GM23338 (cell line): ENCODE data around the gene CAMTA1. TPM values are rescaled to one million over a fixed set of nuclear protein-coding genes. Genes with fewer than 3 reads are reported as not detected.

ENCODE experiments used
- ATAC-seq: fragments of 200-7000 bp; cut with Tn5 transposase; 3 replicates; pipeline ENCODE4 v1.9.1; 2020
- DNase-seq: peaks from one replicate; pipeline ENCODE4 v3.0.0-alpha.2; 2015; ENCODE audit warnings: low spot score
- H2AFZ ChIP-seq: fragments of 200-600 bp; sonication (generic); 2 replicates; pipeline ENCODE4 v1.8.0; 2016; ENCODE audit warnings: antibody characterized with exemption, mild to moderate bottlenecking, moderate library complexity
- H3F3A ChIP-seq: fragments of 200-600 bp; sonication (generic); replicated peaks from 2 replicates; pipeline ENCODE4 v1.8.0; 2017; ENCODE audit warnings: antibody characterized with exemption, mixed run types, low read depth
- H3K27ac ChIP-seq: fragments of 200-600 bp; sonication (generic); 2 replicates; pipeline ENCODE4 v1.6.1; 2016; ENCODE audit warnings: low read depth
- H3K27me3 ChIP-seq: fragments of 200-600 bp; sonication (generic); 2 replicates; pipeline ENCODE4 v1.8.0; 2016; ENCODE audit warnings: mild to moderate bottlenecking, mixed run types, moderate library complexity; ENCODE audit not compliant: insufficient read depth
- H3K36me3 ChIP-seq: fragments of 200-600 bp; sonication (generic); 2 replicates; pipeline ENCODE4 v1.8.0; 2016; ENCODE audit warnings: mild to moderate bottlenecking; ENCODE audit not compliant: insufficient read depth
- H3K4me1 ChIP-seq: fragments of 200-600 bp; sonication (generic); 2 replicates; pipeline ENCODE4 v1.8.0; 2016; ENCODE audit warnings: mild to moderate bottlenecking, moderate library complexity; ENCODE audit not compliant: insufficient read depth
- H3K4me2 ChIP-seq: fragments of 200-600 bp; sonication (generic); 2 replicates; pipeline ENCODE4 v1.7.1; 2017; ENCODE audit warnings: mixed run types
- H3K4me3 ChIP-seq: fragments of 200-600 bp; sonication (generic); 2 replicates; pipeline ENCODE4 v1.6.1; 2016; ENCODE audit warnings: mixed run types
- H3K79me2 ChIP-seq: fragments of 200-600 bp; sonication (generic); replicated peaks from 2 replicates; pipeline ENCODE4 v1.8.0; 2017; ENCODE audit warnings: mild to moderate bottlenecking; ENCODE audit not compliant: insufficient read depth
- H3K9me2 ChIP-seq: fragments of 200-600 bp; sonication (generic); 2 replicates; pipeline ENCODE4 v1.8.0; 2017; ENCODE audit not compliant: insufficient read depth
- H4K20me1 ChIP-seq: fragments of 200-600 bp; sonication (generic); replicated peaks from 2 replicates; pipeline ENCODE4 v1.8.0; 2017; ENCODE audit warnings: mild to moderate bottlenecking; ENCODE audit not compliant: insufficient read depth
- H3K27ac Mint-ChIP-seq: 2 replicates; pipeline ENCODE4 v1.8.0; 2020; ENCODE audit warnings: inconsistent platforms, mild to moderate bottlenecking, moderate library complexity, mixed read lengths
- H3K27me3 Mint-ChIP-seq: 3 replicates; pipeline ENCODE4 v1.8.0; 2022; ENCODE audit warnings: low read depth, mild to moderate bottlenecking, moderate library complexity, mixed read lengths, inconsistent platforms; ENCODE audit not compliant: insufficient read depth, poor library complexity
- H3K36me3 Mint-ChIP-seq: 3 replicates; pipeline ENCODE4 v1.8.0; 2021; ENCODE audit warnings: low read depth, mild to moderate bottlenecking, inconsistent platforms, moderate library complexity, mixed read lengths
- H3K4me1 Mint-ChIP-seq: 3 replicates; pipeline ENCODE4 v1.8.0; 2020; ENCODE audit warnings: mild to moderate bottlenecking, inconsistent platforms, mixed read lengths
- H3K4me3 Mint-ChIP-seq: 3 replicates; pipeline ENCODE4 v1.8.0; 2021; ENCODE audit warnings: moderate library complexity, mild to moderate bottlenecking, inconsistent platforms, mixed read lengths
- H3K9me3 Mint-ChIP-seq: 3 replicates; pipeline ENCODE4 v1.8.0; 2020; ENCODE audit warnings: moderate library complexity, mild to moderate bottlenecking, inconsistent platforms, mixed read lengths
- CREB1 ChIP-seq: fragments of 250-450 bp; sonication (Bioruptor Pico); IDR thresholded peaks from 2 replicates; pipeline ENCODE4 v1.5.0; 2020; ENCODE audit warnings: low read depth, mild to moderate bottlenecking, moderate library complexity
- EZH2 ChIP-seq: fragments of 200-600 bp; sonication (generic); IDR thresholded peaks from one replicate; pipeline ENCODE4 v1.8.0; 2017; ENCODE audit warnings: antibody characterized with exemption, mild to moderate bottlenecking, low read depth; ENCODE audit not compliant: unreplicated experiment
- EZH2phosphoT487 ChIP-seq: fragments of 200-600 bp; sonication (generic); IDR thresholded peaks from one replicate; pipeline ENCODE4 v1.8.1; 2018; ENCODE audit warnings: antibody characterized with exemption; ENCODE audit not compliant: unreplicated experiment
- JUNB ChIP-seq: IDR thresholded peaks from one replicate; pipeline ENCODE4 v1.6.1; 2016; ENCODE audit warnings: antibody characterized with exemption; ENCODE audit not compliant: unreplicated experiment
- STAT1 ChIP-seq: IDR thresholded peaks from one replicate; pipeline ENCODE4 v1.6.1; 2016; ENCODE audit warnings: antibody characterized with exemption; ENCODE audit not compliant: unreplicated experiment
- ZNF114 ChIP-seq: fragments of 250-450 bp; sonication (Bioruptor Pico); IDR thresholded peaks from 2 replicates; pipeline ENCODE4 v1.5.0; 2020; ENCODE audit warnings: mild to moderate bottlenecking, moderate library complexity
- ZNF331 ChIP-seq: fragments of 250-450 bp; sonication (Bioruptor Pico); IDR thresholded peaks from 2 replicates; pipeline ENCODE4 v1.5.0; 2020; ENCODE audit warnings: low read depth, mild to moderate bottlenecking, moderate library complexity
- polyA plus RNA-seq: library from polyadenylated mRNA; unstranded; fragments of >200 nt; fragmentation: Nextera tagmentation; extraction: Ambion mirVana; gene quantifications from 2 replicates; pipeline ENCODE4 v1.2.1, GENCODE V29; 2016
- total RNA-seq: library from RNA; depleted of rRNA; stranded (reverse); fragments of >200 nt; shearing (Covaris generic); gene quantifications from 2 replicates; pipeline ENCODE4 v1.2.3, GENCODE V29; 2014
- TF ChIP-seq, protein P1 (sequence below): IDR thresholded peaks from 2 replicates; pipeline ENCODE4 v1.6.1; 2016; ENCODE audit warnings: antibody characterized with exemption
- TF ChIP-seq, protein P2 (sequence below), 2 experiments: fragments of 200-600 bp in 1 of 2; sonication (generic) in 1 of 2; conservative IDR thresholded peaks; 2 replicates each; pipeline versions ENCODE4 v1.5.1 to v1.6.1; 2016 to 2017; ENCODE audit warnings: antibody characterized with exemption in 2 of 2, low read depth in 2 of 2, mild to moderate bottlenecking in 2 of 2, moderate library complexity in 1 of 2
- TF ChIP-seq, protein P3 (sequence below): IDR thresholded peaks from one replicate; pipeline ENCODE4 v1.6.1; 2018; ENCODE audit warnings: antibody characterized with exemption; ENCODE audit not compliant: unreplicated experiment

CAMTA1 gene
- total and polyA plus RNA-seq, 2 experiments from 2014 or later = 115 to 519 TPM

DNA sequence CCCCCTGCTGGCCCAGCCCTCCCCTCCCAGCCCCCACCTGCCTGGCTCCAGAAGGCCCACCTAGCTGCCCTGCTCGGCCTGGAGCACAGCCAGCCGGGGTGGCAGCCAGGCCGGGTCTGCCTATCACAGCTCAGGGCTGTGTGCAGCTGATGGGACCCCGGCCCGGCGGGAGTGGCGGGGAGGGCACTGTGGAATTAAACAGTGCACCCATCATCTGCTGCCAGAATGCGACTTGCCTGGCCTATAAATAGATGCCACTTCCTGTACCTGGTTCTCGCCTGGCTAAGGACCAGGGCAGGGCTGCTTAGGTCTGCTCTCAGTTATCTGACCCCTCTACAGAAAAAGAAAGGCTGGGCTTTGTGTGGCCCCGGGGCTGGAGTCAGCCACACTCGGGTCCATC is 887.6 kb downstream of the CAMTA1 start:
- Histone ChIP-seq H2AFZ (no peak overlapping the region), H3K4me2 (no peak overlapping the region), H3K27ac (no peak overlapping the region), H3K4me3 (no peak overlapping the region), H3K4me1 (peaks cover 10% of the 10 kb centered on the region), H4K20me1 (no peaks in the 10 kb centered on the region), H3K9me2 (no peaks in the 10 kb centered on the region), H3K79me2 (no peaks in the 10 kb centered on the region), H3K27me3 (no peaks in the 10 kb centered on the region), H3K36me3 (no peaks in the 10 kb centered on the region), H3F3A (no peaks in the 10 kb centered on the region)
- Mint-ChIP-seq H3K36me3 (no peaks in the 10 kb centered on the region; the same call in 2 of the 3 replicates), H3K27me3 (peaks cover 11% of the 10 kb centered on the region), H3K27ac (no peak overlapping the region), H3K9me3 (no peaks in the 10 kb centered on the region), H3K4me3 (no peak overlapping the region), H3K4me1 (peaks cover 17% of the 10 kb centered on the region)
- DNase-seq (no peak), ATAC-seq (no peak)
- TF ChIP-seq CREB1 (CRISPR knock-in tag) (no peak), EZH2phosphoT487 (no peak), EZH2 (no peak)
- TF ChIP-seq, protein P1, sequence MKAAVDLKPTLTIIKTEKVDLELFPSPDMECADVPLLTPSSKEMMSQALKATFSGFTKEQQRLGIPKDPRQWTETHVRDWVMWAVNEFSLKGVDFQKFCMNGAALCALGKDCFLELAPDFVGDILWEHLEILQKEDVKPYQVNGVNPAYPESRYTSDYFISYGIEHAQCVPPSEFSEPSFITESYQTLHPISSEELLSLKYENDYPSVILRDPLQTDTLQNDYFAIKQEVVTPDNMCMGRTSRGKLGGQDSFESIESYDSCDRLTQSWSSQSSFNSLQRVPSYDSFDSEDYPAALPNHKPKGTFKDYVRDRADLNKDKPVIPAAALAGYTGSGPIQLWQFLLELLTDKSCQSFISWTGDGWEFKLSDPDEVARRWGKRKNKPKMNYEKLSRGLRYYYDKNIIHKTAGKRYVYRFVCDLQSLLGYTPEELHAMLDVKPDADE = no peak
- TF ChIP-seq, protein P2, sequence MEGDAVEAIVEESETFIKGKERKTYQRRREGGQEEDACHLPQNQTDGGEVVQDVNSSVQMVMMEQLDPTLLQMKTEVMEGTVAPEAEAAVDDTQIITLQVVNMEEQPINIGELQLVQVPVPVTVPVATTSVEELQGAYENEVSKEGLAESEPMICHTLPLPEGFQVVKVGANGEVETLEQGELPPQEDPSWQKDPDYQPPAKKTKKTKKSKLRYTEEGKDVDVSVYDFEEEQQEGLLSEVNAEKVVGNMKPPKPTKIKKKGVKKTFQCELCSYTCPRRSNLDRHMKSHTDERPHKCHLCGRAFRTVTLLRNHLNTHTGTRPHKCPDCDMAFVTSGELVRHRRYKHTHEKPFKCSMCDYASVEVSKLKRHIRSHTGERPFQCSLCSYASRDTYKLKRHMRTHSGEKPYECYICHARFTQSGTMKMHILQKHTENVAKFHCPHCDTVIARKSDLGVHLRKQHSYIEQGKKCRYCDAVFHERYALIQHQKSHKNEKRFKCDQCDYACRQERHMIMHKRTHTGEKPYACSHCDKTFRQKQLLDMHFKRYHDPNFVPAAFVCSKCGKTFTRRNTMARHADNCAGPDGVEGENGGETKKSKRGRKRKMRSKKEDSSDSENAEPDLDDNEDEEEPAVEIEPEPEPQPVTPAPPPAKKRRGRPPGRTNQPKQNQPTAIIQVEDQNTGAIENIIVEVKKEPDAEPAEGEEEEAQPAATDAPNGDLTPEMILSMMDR (conservative IDR thresholded peaks at IDR 0.05; ENCODE audit: low read depth in 2 of 2) = no peak

DNA sequence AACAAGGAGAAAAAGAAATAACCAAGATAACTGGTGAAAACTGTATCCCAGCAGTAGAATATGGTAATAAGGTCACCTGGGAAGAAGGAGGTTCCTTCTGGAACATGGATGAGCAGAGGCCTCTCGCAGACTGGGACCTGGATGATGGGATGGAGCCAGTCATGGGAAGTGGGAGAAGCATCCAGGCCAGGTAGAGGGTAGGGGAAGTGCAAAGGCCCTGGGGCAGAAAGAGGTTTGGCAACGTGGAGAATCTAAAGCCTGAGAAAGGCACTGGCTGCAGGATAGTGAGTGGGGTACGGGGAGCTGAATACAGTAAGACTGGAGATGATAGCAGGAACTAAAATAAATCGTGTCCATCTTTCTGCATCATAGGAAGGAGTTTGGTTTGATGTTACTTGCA is 889.7 kb downstream of the CAMTA1 start:
- no peaks in the 10 kb centered on the region for H3K9me2 ChIP-seq
- Mint-ChIP-seq H3K27ac (no peak overlapping the region), H3K4me1 (peaks cover 7% of the 10 kb centered on the region), H3K27me3 (peaks cover 23% of the 10 kb centered on the region), H3K9me3 (no peaks in the 10 kb centered on the region), H3K4me3 (no peak overlapping the region), H3K36me3 (no peaks in the 10 kb centered on the region; the same call in 2 of the 3 replicates)
- H3F3A ChIP-seq = no peaks in the 10 kb centered on the region
- H2AFZ ChIP-seq = no peak overlapping the region
- no peak overlapping the region for H3K27ac ChIP-seq
- no peaks in the 10 kb centered on the region for H3K79me2 ChIP-seq
- H3K36me3 ChIP-seq = no peaks in the 10 kb centered on the region
- H3K27me3 ChIP-seq = peaks cover 14% of the 10 kb centered on the region
- no peak overlapping the region for H3K4me3 ChIP-seq
- ATAC-seq (no peak), DNase-seq (no peak)
- no peaks in the 10 kb centered on the region for H4K20me1 ChIP-seq
- peaks cover 7% of the 10 kb centered on the region for H3K4me1 ChIP-seq
- H3K4me2 ChIP-seq = no peak overlapping the region
- TF ChIP-seq JUNB = no peak
- TF ChIP-seq, protein P3, sequence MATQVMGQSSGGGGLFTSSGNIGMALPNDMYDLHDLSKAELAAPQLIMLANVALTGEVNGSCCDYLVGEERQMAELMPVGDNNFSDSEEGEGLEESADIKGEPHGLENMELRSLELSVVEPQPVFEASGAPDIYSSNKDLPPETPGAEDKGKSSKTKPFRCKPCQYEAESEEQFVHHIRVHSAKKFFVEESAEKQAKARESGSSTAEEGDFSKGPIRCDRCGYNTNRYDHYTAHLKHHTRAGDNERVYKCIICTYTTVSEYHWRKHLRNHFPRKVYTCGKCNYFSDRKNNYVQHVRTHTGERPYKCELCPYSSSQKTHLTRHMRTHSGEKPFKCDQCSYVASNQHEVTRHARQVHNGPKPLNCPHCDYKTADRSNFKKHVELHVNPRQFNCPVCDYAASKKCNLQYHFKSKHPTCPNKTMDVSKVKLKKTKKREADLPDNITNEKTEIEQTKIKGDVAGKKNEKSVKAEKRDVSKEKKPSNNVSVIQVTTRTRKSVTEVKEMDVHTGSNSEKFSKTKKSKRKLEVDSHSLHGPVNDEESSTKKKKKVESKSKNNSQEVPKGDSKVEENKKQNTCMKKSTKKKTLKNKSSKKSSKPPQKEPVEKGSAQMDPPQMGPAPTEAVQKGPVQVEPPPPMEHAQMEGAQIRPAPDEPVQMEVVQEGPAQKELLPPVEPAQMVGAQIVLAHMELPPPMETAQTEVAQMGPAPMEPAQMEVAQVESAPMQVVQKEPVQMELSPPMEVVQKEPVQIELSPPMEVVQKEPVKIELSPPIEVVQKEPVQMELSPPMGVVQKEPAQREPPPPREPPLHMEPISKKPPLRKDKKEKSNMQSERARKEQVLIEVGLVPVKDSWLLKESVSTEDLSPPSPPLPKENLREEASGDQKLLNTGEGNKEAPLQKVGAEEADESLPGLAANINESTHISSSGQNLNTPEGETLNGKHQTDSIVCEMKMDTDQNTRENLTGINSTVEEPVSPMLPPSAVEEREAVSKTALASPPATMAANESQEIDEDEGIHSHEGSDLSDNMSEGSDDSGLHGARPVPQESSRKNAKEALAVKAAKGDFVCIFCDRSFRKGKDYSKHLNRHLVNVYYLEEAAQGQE = no peak
- TF ChIP-seq STAT1 = no peak
- TF ChIP-seq CREB1 (CRISPR knock-in tag) = no peak
- no peak for TF ChIP-seq ZNF331 (CRISPR knock-in tag)
- TF ChIP-seq, protein P2 (conservative IDR thresholded peaks at IDR 0.05; ENCODE audit: low read depth in 2 of 2) = no peak
- no peak for TF ChIP-seq EZH2phosphoT487
- no peak for TF ChIP-seq ZNF114 (CRISPR knock-in tag)
- no peak for TF ChIP-seq EZH2
- TF ChIP-seq, protein P1 = no peak
